ENCODE data around the gene FAM200A. TPM values are rescaled to one million over a fixed set of nuclear protein-coding genes. Genes with fewer than 3 reads are reported as not detected.
A peak's percentile ranks its signal among the peaks of the same experiment; 100 is the strongest.
"Not testable (repeated sequence)": the region's sequence is repeated elsewhere in the genome, so short reads cannot be mapped to it uniquely, and the experiment has no call there.

Gene FAM200A
- total RNA-seq, 1 donor from 2014 or later: 4.5 TPM

- H3K36me3 ChIP-seq (ENCODE audit: control insufficient read depth, insufficient read depth, low read length): peaks cover 1% of the 10 kb centered on the region
- H3K4me3 ChIP-seq (ENCODE audit: low read depth, low read length): no peak overlapping the region
- no peak for TF ChIP-seq CTCF (IDR thresholded peaks at IDR 0.05; ENCODE audit: insufficient read depth, low read length, severe bottlenecking)
- FAIRE-seq (no peak), DNase-seq (ENCODE audit: low read depth) (no peak)
- no peaks in the 10 kb centered on the region for H3K27me3 ChIP-seq (ENCODE audit: control insufficient read depth, insufficient read depth, low read length)
These were observed 3.0 kb upstream of the FAM200A start for GRCh38 chr7:99554939-99555338.

GRCh38 chr7:99553039-99553438 lies 1.1 kb upstream of the FAM200A start:
- TF ChIP-seq CTCF (IDR thresholded peaks at IDR 0.05; ENCODE audit: insufficient read depth, low read length, severe bottlenecking): no peak
- DNase-seq (ENCODE audit: low read depth) (no peak), FAIRE-seq (no peak)
- Histone ChIP-seq H3K36me3 (ENCODE audit: control insufficient read depth, insufficient read depth, low read length) (peaks cover 1% of the 10 kb centered on the region), H3K4me3 (ENCODE audit: low read depth, low read length) (no peak overlapping the region), H3K27me3 (ENCODE audit: control insufficient read depth, insufficient read depth, low read length) (no peaks in the 10 kb centered on the region)

- Histone ChIP-seq H3K4me3 (ENCODE audit: low read depth, low read length) (peak overlapping the region; percentile 83), H3K36me3 (ENCODE audit: control insufficient read depth, insufficient read depth, low read length) (no peaks in the 10 kb centered on the region), H3K27me3 (ENCODE audit: control insufficient read depth, insufficient read depth, low read length) (no peaks in the 10 kb centered on the region)
- no peak for DNase-seq (ENCODE audit: low read depth)
- FAIRE-seq: no peak
- no peak for TF ChIP-seq CTCF (IDR thresholded peaks at IDR 0.05; ENCODE audit: insufficient read depth, low read length, severe bottlenecking)
These were observed 580 bp downstream of the FAM200A start for GRCh38 chr7:99551334-99551733.

- H3K27me3 ChIP-seq (ENCODE audit: control insufficient read depth, insufficient read depth, low read length); H3K4me3 ChIP-seq (ENCODE audit: low read depth, low read length); DNase-seq (ENCODE audit: low read depth); H3K36me3 ChIP-seq (ENCODE audit: control insufficient read depth, insufficient read depth, low read length); FAIRE-seq: not testable (repeated sequence)
These were observed 2.4 kb downstream of the FAM200A start for GRCh38 chr7:99549545-99549944.

GRCh38 chr7:99545308-99545707 lies 6.6 kb downstream of the FAM200A start:
- H3K4me3 ChIP-seq (ENCODE audit: low read depth, low read length); H3K36me3 ChIP-seq (ENCODE audit: control insufficient read depth, insufficient read depth, low read length); DNase-seq (ENCODE audit: low read depth); H3K27me3 ChIP-seq (ENCODE audit: control insufficient read depth, insufficient read depth, low read length); FAIRE-seq: not testable (repeated sequence)

GRCh38 chr7:99543916-99544315 lies 8.0 kb downstream of the FAM200A start:
- Histone ChIP-seq H3K4me3 (ENCODE audit: low read depth, low read length) (no peak overlapping the region), H3K27me3 (ENCODE audit: control insufficient read depth, insufficient read depth, low read length) (no peaks in the 10 kb centered on the region), H3K36me3 (ENCODE audit: control insufficient read depth, insufficient read depth, low read length) (no peaks in the 10 kb centered on the region)
- no peak for FAIRE-seq
- no peak for TF ChIP-seq CTCF (IDR thresholded peaks at IDR 0.05; ENCODE audit: insufficient read depth, low read length, severe bottlenecking)
- DNase-seq (ENCODE audit: low read depth): no peak

- no peak for TF ChIP-seq CTCF (IDR thresholded peaks at IDR 0.05; ENCODE audit: insufficient read depth, low read length, severe bottlenecking)
- Histone ChIP-seq H3K4me3 (ENCODE audit: low read depth, low read length) (no peak overlapping the region), H3K36me3 (ENCODE audit: control insufficient read depth, insufficient read depth, low read length) (no peaks in the 10 kb centered on the region), H3K27me3 (ENCODE audit: control insufficient read depth, insufficient read depth, low read length) (no peaks in the 10 kb centered on the region)
- DNase-seq (ENCODE audit: low read depth): no peak
- FAIRE-seq: no peak
These were observed 8.7 kb downstream of the FAM200A start for GRCh38 chr7:99543081-99543671.

All from bronchial epithelial cell (primary cell).